Activated CD8-positive, alpha-beta memory T cell treated with anti-CD3 and anti-CD28 coated beads for 1 hour (primary cell): ENCODE results near the gene BANP.

ENCODE experiments used
- DNase-seq, 2 donors: peaks; one replicate each; pipeline ENCODE4 v3.0.0-alpha.2; 2020; ENCODE audit warnings: low read depth in 1 of 2; ENCODE audit errors: extremely low read depth in 1 of 2

BANP gene

GRCh38 chr16:87948735-87949070 is 2.5 kb upstream of the BANP start:
- no peak for DNase-seq

- DNase-seq: no peak
Observed at GRCh38 chr16:87949071-87949744, 2.0 kb upstream of the BANP start.

GRCh38 chr16:87951552-87952538 is 611 bp downstream of the BANP start:
- no peak for DNase-seq

- no peak for DNase-seq
Observed at GRCh38 chr16:87952751-87953150, 1.5 kb downstream of the BANP start.

GRCh38 chr16:87953308-87954215 is 2.3 kb downstream of the BANP start:
- no peak for DNase-seq

GRCh38 chr16:87954361-87954760 is 3.1 kb downstream of the BANP start:
- no peak for DNase-seq

GRCh38 chr16:87954826-87955225 is 3.6 kb downstream of the BANP start:
- DNase-seq: no peak

- DNase-seq: no peak
Observed at GRCh38 chr16:87955302-87956097, 4.3 kb downstream of the BANP start.

GRCh38 chr16:87956098-87956364 is 4.8 kb downstream of the BANP start:
- DNase-seq: no peak

GRCh38 chr16:87956365-87957231 is 5.4 kb downstream of the BANP start:
- DNase-seq: peak; percentile 49 to 70

GRCh38 chr16:87957296-87958094 is 6.3 kb downstream of the BANP start:
- no peak for DNase-seq

- no peak for DNase-seq
Observed at GRCh38 chr16:87958632-87959031, 7.4 kb downstream of the BANP start.

GRCh38 chr16:87959391-87959990 is 8.3 kb downstream of the BANP start:
- no peak for DNase-seq

- no peak for DNase-seq
Observed at GRCh38 chr16:87960296-87960695, 9.1 kb downstream of the BANP start.

GRCh38 chr16:87960852-87961251 is 9.6 kb downstream of the BANP start:
- no peak for DNase-seq

- DNase-seq: no peak
Observed at GRCh38 chr16:87961623-87962022, 10.4 kb downstream of the BANP start.

GRCh38 chr16:87963400-87963799 is 12.2 kb downstream of the BANP start:
- peak; percentile 37 to 57 for DNase-seq

GRCh38 chr16:87964049-87964659 is 12.9 kb downstream of the BANP start:
- DNase-seq: no peak
